ENCODE measurements around the gene INPP5A.

- TF ChIP-seq, protein P1, sequence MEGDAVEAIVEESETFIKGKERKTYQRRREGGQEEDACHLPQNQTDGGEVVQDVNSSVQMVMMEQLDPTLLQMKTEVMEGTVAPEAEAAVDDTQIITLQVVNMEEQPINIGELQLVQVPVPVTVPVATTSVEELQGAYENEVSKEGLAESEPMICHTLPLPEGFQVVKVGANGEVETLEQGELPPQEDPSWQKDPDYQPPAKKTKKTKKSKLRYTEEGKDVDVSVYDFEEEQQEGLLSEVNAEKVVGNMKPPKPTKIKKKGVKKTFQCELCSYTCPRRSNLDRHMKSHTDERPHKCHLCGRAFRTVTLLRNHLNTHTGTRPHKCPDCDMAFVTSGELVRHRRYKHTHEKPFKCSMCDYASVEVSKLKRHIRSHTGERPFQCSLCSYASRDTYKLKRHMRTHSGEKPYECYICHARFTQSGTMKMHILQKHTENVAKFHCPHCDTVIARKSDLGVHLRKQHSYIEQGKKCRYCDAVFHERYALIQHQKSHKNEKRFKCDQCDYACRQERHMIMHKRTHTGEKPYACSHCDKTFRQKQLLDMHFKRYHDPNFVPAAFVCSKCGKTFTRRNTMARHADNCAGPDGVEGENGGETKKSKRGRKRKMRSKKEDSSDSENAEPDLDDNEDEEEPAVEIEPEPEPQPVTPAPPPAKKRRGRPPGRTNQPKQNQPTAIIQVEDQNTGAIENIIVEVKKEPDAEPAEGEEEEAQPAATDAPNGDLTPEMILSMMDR (IDR thresholded peaks at IDR 0.05; ENCODE audit: low read depth, low read length, poor library complexity, severe bottlenecking) = no peak
- TF ChIP-seq EZH2phosphoT487 (IDR thresholded peaks at IDR 0.05; ENCODE audit: borderline replicate concordance, low read length) = no peak
Observed at GRCh38 chr10:132634947-132635271, 97.3 kb downstream of the INPP5A start.

All from DOHH2 (cell line).